Lower leg skin (tissue), 3 donors: ENCODE data around the gene TREML4.

ENCODE experiments used
- POLR2A ChIP-seq, 2 donors: fragments of 450-650 bp; IDR thresholded peaks; one replicate each; pipeline ENCODE4 v1.6.1; 2016 to 2017; ENCODE audit warnings: antibody characterized with exemption in 2 of 2, mild to moderate bottlenecking in 1 of 2, moderate library complexity in 1 of 2
- TF ChIP-seq, protein P1 (sequence below), 3 donors: fragments of 450-650 bp; IDR thresholded peaks; one replicate each; pipeline ENCODE4 v1.5.1; 2016; ENCODE audit warnings: antibody characterized with exemption in 3 of 3, mild to moderate bottlenecking in 3 of 3, moderate library complexity in 2 of 3

- TF ChIP-seq, protein P1, sequence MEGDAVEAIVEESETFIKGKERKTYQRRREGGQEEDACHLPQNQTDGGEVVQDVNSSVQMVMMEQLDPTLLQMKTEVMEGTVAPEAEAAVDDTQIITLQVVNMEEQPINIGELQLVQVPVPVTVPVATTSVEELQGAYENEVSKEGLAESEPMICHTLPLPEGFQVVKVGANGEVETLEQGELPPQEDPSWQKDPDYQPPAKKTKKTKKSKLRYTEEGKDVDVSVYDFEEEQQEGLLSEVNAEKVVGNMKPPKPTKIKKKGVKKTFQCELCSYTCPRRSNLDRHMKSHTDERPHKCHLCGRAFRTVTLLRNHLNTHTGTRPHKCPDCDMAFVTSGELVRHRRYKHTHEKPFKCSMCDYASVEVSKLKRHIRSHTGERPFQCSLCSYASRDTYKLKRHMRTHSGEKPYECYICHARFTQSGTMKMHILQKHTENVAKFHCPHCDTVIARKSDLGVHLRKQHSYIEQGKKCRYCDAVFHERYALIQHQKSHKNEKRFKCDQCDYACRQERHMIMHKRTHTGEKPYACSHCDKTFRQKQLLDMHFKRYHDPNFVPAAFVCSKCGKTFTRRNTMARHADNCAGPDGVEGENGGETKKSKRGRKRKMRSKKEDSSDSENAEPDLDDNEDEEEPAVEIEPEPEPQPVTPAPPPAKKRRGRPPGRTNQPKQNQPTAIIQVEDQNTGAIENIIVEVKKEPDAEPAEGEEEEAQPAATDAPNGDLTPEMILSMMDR (IDR thresholded peaks at IDR 0.05) = no peak
- no peak for TF ChIP-seq POLR2A (IDR thresholded peaks at IDR 0.05)
Measured at GRCh38 chr6:41194386-41194785, 33.8 kb upstream of the TREML4 start.
